Immature natural killer cell (primary cell): ENCODE measurements around the gene ECD. TPM values are rescaled to one million over a fixed set of nuclear protein-coding genes. Genes with fewer than 3 reads are reported as not detected.
"Not testable (repeated sequence)": the region's sequence is repeated elsewhere in the genome, so short reads cannot be mapped to it uniquely, and the experiment has no call there.

Source experiments
- DNase-seq, 3 donors: peaks; one replicate each; pipeline ENCODE4 v3.0.0; 2022; ENCODE audit warnings: mixed read lengths in 1 of 3
- H3K27ac Mint-ChIP-seq, 6 donors: one replicate each; pipeline ENCODE4 v1.8.0; 2020; ENCODE audit warnings: mixed read lengths in 6 of 6, mild to moderate bottlenecking in 5 of 6, inconsistent platforms in 4 of 6, moderate library complexity in 3 of 6
- H3K27me3 Mint-ChIP-seq, 3 donors: one replicate each; pipeline ENCODE4 v1.8.0; 2020 to 2021; ENCODE audit warnings: low read depth in 3 of 3, mild to moderate bottlenecking in 3 of 3, mixed read lengths in 3 of 3, moderate library complexity in 3 of 3, inconsistent platforms in 1 of 3
- H3K36me3 Mint-ChIP-seq, 3 donors: one replicate each; pipeline ENCODE4 v1.8.0; 2020; ENCODE audit warnings: mixed read lengths in 3 of 3, inconsistent platforms in 2 of 3, mild to moderate bottlenecking in 2 of 3
- H3K4me1 Mint-ChIP-seq, 2 donors: one replicate each; pipeline ENCODE4 v1.8.0; 2020; ENCODE audit warnings: inconsistent platforms in 2 of 2, mild to moderate bottlenecking in 2 of 2, mixed read lengths in 2 of 2, moderate library complexity in 1 of 2
- H3K4me3 Mint-ChIP-seq, 5 donors: one replicate each; pipeline ENCODE4 v1.8.0; 2020; ENCODE audit warnings: mild to moderate bottlenecking in 5 of 5, mixed read lengths in 5 of 5, inconsistent platforms in 3 of 5, moderate library complexity in 3 of 5
- H3K9me3 Mint-ChIP-seq, 6 donors: one replicate each; pipeline ENCODE4 v1.8.0; 2020; ENCODE audit warnings: mild to moderate bottlenecking in 6 of 6, mixed read lengths in 6 of 6, inconsistent platforms in 4 of 6, moderate library complexity in 3 of 6
- polyA plus RNA-seq, 3 donors: library from polyadenylated mRNA; unstranded; fragments of 300-500 nt; fragmentation: Illumina TruSeq; gene quantifications; one replicate each; pipeline ENCODE4 v1.2.3, GENCODE V29; 2021

The ECD gene
- polyA plus RNA-seq, 3 donors from 2014 or later = 26.3 to 41.8 (median 30.3) TPM

- not testable (repeated sequence) for H3K9me3 Mint-ChIP-seq, DNase-seq, H3K27me3 Mint-ChIP-seq, H3K27ac Mint-ChIP-seq
- Mint-ChIP-seq H3K4me3 (peak overlapping the region in 1 of 5 donors; percentile 38), H3K36me3 (peaks cover 8 to 20% (median 16%) of the 10 kb centered on the region in 3 donors), H3K4me1 (peaks cover 13 to 14% of the 10 kb centered on the region in 2 donors)
Measured at GRCh38 chr10:73109248-73109652, 58.6 kb downstream of the ECD start.

- no peak overlapping the region for H3K4me3 Mint-ChIP-seq
- no peak overlapping the region for H3K27ac Mint-ChIP-seq
- DNase-seq = no peak
- peaks cover 0 to 3% (median 0%) of the 10 kb centered on the region in 6 donors for H3K9me3 Mint-ChIP-seq
- H3K36me3 Mint-ChIP-seq = peaks cover 12 to 25% (median 19%) of the 10 kb centered on the region in 3 donors
- peaks cover 13% of the 10 kb centered on the region in 2 donors for H3K4me1 Mint-ChIP-seq
- H3K27me3 Mint-ChIP-seq = peaks cover 0 to 4% (median 0%) of the 10 kb centered on the region in 3 donors
Measured at GRCh38 chr10:73106301-73106700, 61.5 kb downstream of the ECD start.

DNA sequence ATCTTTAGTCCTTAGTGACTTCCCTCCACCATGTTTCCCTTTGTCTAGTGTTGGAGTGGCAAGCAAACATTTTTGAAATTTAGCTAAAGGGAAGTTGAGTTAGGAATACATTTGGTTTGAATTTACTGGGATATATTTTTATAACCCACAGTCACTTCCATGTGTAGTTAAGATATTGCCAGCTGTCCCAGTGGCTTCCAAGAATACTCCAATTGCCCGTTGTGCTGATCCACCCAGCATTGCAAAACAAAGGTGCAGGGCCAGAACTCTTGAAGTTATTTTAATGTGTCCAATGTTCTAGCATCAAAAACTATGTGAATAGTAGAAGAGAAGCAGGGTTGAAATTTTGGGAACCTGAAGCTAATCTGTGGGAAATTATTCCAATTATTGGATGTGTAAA lies 68.7 kb downstream of the ECD start:
- H3K4me3 Mint-ChIP-seq = no peak overlapping the region
- peak overlapping the region in 2 of 6 donors; percentile 21 to 32 for H3K27ac Mint-ChIP-seq
- peaks cover 20 to 28% of the 10 kb centered on the region in 2 donors for H3K4me1 Mint-ChIP-seq
- no peaks in the 10 kb centered on the region for H3K9me3 Mint-ChIP-seq
- H3K36me3 Mint-ChIP-seq = peaks cover 4 to 8% (median 7%) of the 10 kb centered on the region in 3 donors
- peaks cover 15 to 24% (median 23%) of the 10 kb centered on the region in 3 donors for H3K27me3 Mint-ChIP-seq
- DNase-seq = no peak

- Mint-ChIP-seq H3K4me1 (peaks cover 23 to 32% of the 10 kb centered on the region in 2 donors), H3K9me3 (no peaks in the 10 kb centered on the region), H3K36me3 (peaks cover 4 to 8% (median 7%) of the 10 kb centered on the region in 3 donors), H3K4me3 (peak overlapping the region; percentile 87 to 99 (median 90)), H3K27ac (peak overlapping the region; percentile 89 to 98 (median 96)), H3K27me3 (peaks cover 17 to 24% (median 23%) of the 10 kb centered on the region in 3 donors)
- no peak for DNase-seq
Measured at GRCh38 chr10:73097305-73097670, 70.5 kb downstream of the ECD start.

DNA sequence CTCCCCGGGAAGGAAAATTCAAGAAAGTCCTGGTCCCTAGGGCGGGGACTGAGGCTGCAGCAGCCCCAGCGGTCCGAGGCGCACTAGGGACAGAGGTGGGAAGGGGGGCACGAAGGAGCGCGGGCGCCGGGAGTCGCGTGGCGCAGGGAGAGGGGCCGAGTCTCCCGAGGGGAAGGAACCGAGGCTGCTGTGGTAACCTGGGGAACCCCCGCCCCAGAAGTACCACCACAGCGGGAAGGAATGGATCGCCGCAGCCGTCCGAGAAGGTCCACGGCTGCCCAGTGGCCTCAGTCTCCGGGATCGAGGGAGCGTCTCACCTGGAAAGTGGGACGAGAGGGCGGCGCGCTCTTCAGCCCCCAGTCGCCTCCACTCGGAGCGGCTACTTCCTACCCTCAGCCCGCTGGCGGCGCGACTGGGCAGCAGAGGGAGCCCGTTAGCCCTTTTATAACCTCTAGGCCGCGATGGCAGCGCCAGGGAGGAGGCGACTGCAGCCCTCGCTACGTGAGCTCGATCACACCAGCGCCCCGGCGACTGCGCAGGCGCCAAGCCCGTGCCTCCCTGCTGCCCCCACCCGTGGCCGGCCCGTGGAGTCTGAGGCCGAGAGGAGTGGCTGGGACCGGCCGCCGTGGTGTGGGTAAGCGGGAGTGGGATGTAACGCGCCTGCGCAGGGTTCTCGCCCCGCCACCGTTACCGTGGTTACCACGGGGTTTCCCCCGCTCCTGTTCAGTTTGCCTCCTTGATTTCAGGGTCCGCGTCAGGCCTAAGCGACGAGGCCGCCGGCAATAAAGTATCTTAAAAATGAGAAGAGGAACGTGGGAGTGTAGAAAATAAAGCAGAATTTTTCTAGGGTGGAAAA lies 71.1 kb downstream of the ECD start, which contains the start of gene P4HA1:
P4HA1 (minus strand) TSS at position 418 of the 856 bp plus-strand sequence. CDS start 21,983 bp downstream, outside the sequence.
- H3K27me3 Mint-ChIP-seq = peaks cover 17 to 24% (median 23%) of the 10 kb centered on the region in 3 donors
- H3K4me1 Mint-ChIP-seq = peaks cover 23 to 32% of the 10 kb centered on the region in 2 donors
- peak; percentile 98 to 99 (median 99) for DNase-seq
- H3K9me3 Mint-ChIP-seq = no peaks in the 10 kb centered on the region
- peak within 1 kb of the TSS; percentile 87 to 99 (median 90) for H3K4me3 Mint-ChIP-seq
- peak within 1 kb of the TSS; percentile 89 to 98 (median 96) for H3K27ac Mint-ChIP-seq
- H3K36me3 Mint-ChIP-seq = peaks cover 0 to 7% (median 4%) of the 10 kb centered on the region in 3 donors

DNA sequence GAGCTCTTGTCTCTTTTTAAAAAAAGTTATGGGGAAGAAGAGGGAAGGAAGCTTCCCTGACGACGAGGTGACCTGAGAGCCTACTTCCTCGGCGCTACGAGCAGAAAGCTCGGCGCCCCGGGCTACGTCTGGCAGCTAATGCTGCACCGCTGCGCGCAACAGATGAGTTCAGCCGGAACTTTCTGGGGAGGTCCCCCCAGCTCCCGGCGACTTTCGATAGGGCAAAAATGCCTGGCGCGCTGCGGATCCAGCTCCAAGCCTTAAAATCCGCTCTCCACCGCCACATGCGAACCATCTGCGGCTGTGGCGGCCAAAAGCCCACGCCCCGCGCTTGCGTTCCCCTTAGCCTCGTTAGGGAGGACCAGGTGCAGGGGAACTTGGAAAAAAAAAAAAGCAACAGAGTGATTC lies 71.8 kb downstream of the ECD start:
- Mint-ChIP-seq H3K9me3 (no peaks in the 10 kb centered on the region), H3K27me3 (peaks cover 17 to 24% (median 23%) of the 10 kb centered on the region in 3 donors), H3K4me3 (peak overlapping the region; percentile 87 to 99 (median 90)), H3K36me3 (peaks cover 0 to 8% (median 4%) of the 10 kb centered on the region in 3 donors), H3K27ac (peak overlapping the region; percentile 89 to 98 (median 96)), H3K4me1 (peaks cover 23 to 32% of the 10 kb centered on the region in 2 donors)
- peak; percentile 58 to 63 (median 63) for DNase-seq

DNA sequence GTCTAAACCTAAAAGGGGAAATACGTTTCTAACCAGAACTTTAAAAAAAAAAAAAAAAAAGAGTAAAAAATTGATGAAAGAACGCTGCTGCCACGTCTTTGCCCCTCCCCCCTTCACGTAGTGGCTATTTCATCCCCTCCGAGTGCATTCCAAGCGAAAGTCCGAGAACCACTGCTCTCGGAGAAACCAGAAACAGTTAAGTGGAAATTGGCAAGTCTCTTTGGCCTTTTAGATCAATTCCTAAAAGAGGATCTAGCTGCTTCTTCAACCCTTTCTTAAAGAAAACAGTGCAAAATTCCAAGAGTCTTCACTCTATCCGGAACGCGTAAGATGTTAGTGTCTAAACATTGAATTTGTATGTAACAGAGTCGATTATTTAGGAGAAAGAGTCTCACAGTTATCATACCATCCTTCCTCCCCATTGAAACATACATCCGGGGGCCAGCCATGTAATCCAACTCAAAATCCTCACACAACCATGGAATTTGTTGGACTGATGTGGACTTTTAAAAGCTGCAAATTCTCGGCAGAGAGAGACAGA lies 72.3 kb downstream of the ECD start:
- H3K27me3 Mint-ChIP-seq = peaks cover 17 to 24% (median 23%) of the 10 kb centered on the region in 3 donors
- H3K27ac Mint-ChIP-seq = peak overlapping the region; percentile 89 to 98 (median 96)

GRCh38 chr10:73094986-73095480 lies 72.8 kb downstream of the ECD start:
- Mint-ChIP-seq H3K9me3 (no peaks in the 10 kb centered on the region), H3K4me1 (peaks cover 23 to 32% of the 10 kb centered on the region in 2 donors), H3K27me3 (peaks cover 17 to 24% (median 23%) of the 10 kb centered on the region in 3 donors), H3K27ac (peak overlapping the region; percentile 89 to 98 (median 96)), H3K36me3 (peaks cover 0 to 5% (median under 1%) of the 10 kb centered on the region in 3 donors), H3K4me3 (peak overlapping the region; percentile 87 to 99 (median 90))
- DNase-seq = no peak

More for the DNA sequence above, 72.3 kb downstream of the ECD start:
- Mint-ChIP-seq H3K4me3 (peak overlapping the region; percentile 87 to 99 (median 90)), H3K36me3 (peaks cover 0 to 8% (median 4%) of the 10 kb centered on the region in 3 donors), H3K9me3 (no peaks in the 10 kb centered on the region), H3K4me1 (peaks cover 23 to 32% of the 10 kb centered on the region in 2 donors)
- DNase-seq = peak; percentile 13 to 20 (median 13)

- H3K4me3 Mint-ChIP-seq = peak overlapping the region in 3 of 5 donors; percentile 47 to 90 (median 90)
Measured at GRCh38 chr10:73093922-73094850, 73.6 kb downstream of the ECD start.

GRCh38 chr10:73092830-73093229 lies 75.0 kb downstream of the ECD start:
- H3K4me3 Mint-ChIP-seq = peak overlapping the region in 1 of 5 donors; percentile 11
- no peak overlapping the region for H3K27ac Mint-ChIP-seq
- H3K9me3 Mint-ChIP-seq = no peaks in the 10 kb centered on the region
- peaks cover 17 to 24% (median 23%) of the 10 kb centered on the region in 3 donors for H3K27me3 Mint-ChIP-seq
- no peak for DNase-seq
- peaks cover 0 to 5% (median 0%) of the 10 kb centered on the region in 3 donors for H3K36me3 Mint-ChIP-seq
- peaks cover 23 to 41% of the 10 kb centered on the region in 2 donors for H3K4me1 Mint-ChIP-seq

More at GRCh38 chr10:73093922-73094850, 73.6 kb downstream of the ECD start:
- H3K9me3 Mint-ChIP-seq = no peaks in the 10 kb centered on the region
- peak overlapping the region in 2 of 6 donors; percentile 22 to 89 for H3K27ac Mint-ChIP-seq
- peaks cover 17 to 24% (median 23%) of the 10 kb centered on the region in 3 donors for H3K27me3 Mint-ChIP-seq
- peaks cover 23 to 32% of the 10 kb centered on the region in 2 donors for H3K4me1 Mint-ChIP-seq
- no peak for DNase-seq
- H3K36me3 Mint-ChIP-seq = peaks cover 0 to 5% (median 0%) of the 10 kb centered on the region in 3 donors

- Mint-ChIP-seq H3K36me3 (peaks cover 0 to 5% (median 0%) of the 10 kb centered on the region in 3 donors), H3K4me3 (no peak overlapping the region), H3K27ac (peak overlapping the region in 1 of 6 donors; percentile 13), H3K27me3 (no peaks in the 10 kb centered on the region), H3K4me1 (peaks cover 3 to 13% of the 10 kb centered on the region in 2 donors), H3K9me3 (no peaks in the 10 kb centered on the region)
- DNase-seq = no peak
Measured at GRCh38 chr10:73088304-73088703, 79.5 kb downstream of the ECD start.

DNA sequence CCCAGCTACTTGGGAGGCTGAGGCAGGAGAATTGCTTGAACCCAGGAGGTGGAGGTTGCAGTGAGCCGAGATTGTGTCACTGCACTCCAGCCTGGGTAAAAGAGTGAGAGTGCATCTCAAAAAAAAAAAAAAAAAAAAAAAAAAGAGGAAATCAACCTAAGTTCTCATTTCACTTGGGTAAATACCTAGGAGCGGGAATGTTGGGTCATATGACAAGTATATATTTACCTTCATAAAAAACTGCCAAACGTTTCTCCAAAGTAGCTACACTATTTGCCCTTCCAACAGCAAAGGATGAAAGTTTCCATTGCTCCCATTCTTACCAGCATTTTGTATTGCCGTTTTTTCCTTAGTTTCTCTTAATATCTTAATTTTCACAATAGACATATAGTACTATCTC lies 81.0 kb downstream of the ECD start:
- DNase-seq = no peak
- no peak overlapping the region for H3K4me3 Mint-ChIP-seq
- H3K27ac Mint-ChIP-seq = no peak overlapping the region
- no peaks in the 10 kb centered on the region for H3K9me3 Mint-ChIP-seq
- peaks cover 3 to 13% of the 10 kb centered on the region in 2 donors for H3K4me1 Mint-ChIP-seq
- H3K36me3 Mint-ChIP-seq = peaks cover 0 to 3% (median 0%) of the 10 kb centered on the region in 3 donors
- H3K27me3 Mint-ChIP-seq = no peaks in the 10 kb centered on the region
